Measurements from ENCODE around the gene OSM.
"Not testable (repeated sequence)": the region's sequence is repeated elsewhere in the genome, so short reads cannot be mapped to it uniquely, and the experiment has no call there.

OSM gene

DNA sequence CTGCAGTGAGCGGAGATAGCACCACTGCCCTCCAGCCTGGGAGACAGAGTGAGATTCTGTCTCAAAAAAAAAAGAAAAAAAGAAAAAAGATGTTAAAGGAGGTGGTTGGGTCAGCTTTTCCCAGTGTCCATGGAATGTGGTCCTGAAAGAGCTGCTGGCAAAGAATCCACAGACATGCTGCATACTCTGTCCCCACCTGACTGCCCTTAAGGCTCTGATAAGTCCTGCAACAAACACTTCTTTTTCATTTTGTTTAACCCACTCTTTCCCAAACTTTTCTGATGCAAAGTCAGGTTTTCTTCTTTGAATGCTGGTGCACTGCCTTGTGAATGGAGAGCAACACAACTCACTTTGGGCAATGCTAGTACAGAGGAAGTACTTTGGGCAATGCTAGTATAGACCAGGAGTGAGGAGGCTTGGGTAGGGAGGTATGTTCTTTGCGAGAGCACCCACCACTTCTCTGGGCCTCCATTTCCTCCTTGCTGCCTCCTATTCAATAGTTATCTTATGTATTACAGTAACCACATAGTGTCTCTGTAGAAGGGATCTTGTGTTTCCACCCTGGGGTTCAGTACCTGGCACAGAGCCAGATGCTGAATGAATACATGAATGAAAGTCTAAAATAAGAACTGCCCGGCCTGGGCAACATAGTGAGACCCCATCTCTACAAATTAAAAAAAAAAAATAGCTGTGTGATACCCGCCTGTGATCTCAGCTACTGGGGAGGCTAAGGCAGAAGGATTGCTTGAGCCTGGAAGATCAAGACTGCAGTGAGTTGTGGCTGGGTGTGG, 39.0 kb downstream of the OSM start:
- no peak for DNase-seq (ENCODE audit: low read depth, low spot score)

DNA sequence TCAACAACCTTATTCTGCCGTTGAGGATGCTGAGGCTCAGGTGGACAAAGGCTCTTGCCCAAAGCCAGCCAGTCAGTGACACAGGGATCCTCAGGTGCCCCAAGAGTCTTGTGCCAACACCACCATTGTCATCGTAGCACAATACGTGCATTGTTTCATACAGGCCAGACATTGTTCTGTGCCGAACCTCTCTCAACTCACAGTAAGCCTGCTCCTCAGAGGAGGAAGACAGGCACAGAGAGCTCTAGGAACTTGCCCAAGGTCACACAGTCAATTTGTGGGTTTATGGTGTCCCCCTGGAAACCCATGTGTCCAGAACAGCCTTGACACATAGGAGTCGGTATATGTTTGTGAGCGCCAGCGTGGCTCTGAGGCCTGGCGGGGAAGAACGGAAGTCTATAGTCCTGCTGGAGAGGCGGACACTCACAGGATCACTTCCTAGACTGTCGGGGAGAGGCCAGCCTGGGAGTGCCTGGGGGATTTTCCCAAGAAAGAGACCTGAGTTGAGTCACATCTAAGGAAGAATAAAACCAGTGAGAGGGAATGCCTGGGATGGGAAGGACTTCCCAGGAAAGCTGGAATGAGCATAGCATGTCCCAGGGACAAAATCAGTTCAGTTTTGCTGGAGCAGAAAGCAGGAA, 40.3 kb downstream of the OSM start:
- no peak for DNase-seq (ENCODE audit: low read depth, low spot score)

DNA sequence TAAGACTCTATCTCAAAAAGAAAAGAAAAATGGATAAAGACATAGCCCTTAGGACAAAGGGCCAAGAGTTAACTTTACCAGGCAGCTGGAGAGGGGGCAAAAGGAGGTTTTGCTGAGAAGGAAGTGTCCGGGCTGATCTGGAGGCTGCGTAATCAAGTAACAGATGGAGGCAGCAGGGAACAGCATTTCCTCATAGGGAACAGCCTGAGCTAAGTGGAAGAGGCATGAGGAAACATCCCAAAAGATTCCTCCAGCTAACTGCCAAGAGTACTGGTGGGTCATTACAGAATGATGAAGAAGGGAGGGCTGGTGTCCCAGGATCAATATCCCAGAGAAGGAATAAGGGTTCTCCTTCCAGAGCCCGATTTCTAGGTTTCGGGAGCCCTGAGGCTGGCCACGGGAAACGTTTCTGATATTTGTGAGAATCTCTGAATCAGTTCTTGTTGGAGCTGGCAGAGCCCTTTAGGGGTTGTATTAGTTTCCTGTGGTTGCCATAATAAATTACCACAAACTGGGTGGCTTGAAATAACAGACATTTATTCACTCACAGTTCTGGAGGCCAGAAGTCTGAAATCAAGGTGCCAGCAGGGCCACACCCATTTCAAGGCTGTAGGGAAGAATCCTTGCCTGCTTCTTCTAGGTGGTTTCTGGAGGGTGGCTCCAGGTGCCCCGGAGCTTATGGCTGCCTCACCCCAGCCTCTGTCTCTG, 41.3 kb downstream of the OSM start:
- no peak for DNase-seq (ENCODE audit: low read depth, low spot score)

DNA sequence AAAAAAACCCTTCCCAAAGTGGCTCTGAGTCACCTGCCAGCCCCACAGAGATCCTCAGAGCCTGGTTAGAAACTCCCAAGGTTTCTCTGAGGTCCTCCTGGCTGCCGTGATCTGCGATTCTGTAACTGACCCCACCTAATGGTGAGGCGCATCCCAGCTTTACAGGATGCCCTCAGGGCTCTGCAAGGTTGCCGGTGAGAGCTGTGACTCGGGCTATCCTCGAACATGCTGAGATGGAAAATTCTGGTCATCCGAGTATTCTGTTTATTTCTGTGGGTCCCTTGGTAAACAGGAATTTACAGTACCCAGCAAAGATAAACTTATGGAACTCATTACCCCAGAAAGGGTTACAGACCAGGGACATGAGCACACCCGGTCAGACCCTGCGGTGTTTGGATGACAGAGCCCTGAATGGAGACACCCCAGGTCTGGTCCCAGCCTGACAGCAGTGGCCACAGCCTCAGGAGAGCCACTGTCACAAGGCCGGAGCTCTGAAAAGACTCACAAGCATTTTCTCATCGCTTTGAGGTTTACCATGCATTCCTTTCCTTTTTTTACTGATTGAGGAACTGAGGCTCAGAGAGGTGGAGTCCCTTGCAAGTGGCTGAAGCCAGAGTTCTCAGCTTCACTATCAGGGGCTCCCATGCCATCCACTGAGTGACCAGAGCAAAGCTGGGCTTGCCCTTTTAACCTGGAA, 42.3 kb downstream of the OSM start:
- DNase-seq (ENCODE audit: low read depth, low spot score) = no peak

DNA sequence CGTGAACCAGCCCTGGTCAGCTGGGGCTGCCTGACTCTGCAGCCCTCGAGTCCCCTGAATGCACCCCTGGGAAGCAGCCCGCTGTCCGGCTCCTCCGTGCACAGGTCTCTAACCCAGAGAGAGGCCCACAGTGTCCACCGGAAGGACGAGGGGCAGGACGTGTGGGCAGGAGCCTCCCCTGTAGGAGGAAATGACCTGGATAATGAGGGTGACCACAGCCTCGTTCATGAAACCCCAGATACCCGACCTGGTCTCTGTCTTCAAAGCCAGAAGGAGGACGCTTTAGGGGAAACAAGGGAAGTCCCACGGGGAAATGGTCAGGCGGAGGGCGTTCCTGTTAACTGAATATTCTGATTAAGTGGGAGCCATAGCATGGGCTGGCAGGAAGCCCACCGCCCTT, 43.3 kb downstream of the OSM start:
- no peak for DNase-seq (ENCODE audit: low read depth, low spot score)

DNA sequence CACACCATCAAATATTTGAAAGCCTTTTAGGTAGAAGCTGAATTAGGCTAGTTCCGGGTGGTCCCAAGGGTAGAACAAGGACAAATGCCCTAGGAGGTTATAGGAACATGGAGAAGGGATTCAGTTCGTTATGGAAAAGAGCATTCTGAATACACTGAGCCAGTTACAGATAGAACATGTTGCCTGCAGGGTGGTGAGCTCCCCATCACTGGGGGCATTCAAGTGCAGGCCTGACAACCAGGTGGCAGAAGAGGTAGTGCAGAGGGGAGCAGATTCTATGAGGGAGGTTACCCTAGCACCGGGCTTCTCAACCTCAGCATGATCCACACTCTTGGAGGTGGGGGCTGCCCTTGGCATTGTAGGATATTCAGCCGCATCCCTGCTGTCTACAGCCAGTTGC, 44.3 kb downstream of the OSM start:
- DNase-seq (ENCODE audit: low read depth, low spot score) = no peak

DNA sequence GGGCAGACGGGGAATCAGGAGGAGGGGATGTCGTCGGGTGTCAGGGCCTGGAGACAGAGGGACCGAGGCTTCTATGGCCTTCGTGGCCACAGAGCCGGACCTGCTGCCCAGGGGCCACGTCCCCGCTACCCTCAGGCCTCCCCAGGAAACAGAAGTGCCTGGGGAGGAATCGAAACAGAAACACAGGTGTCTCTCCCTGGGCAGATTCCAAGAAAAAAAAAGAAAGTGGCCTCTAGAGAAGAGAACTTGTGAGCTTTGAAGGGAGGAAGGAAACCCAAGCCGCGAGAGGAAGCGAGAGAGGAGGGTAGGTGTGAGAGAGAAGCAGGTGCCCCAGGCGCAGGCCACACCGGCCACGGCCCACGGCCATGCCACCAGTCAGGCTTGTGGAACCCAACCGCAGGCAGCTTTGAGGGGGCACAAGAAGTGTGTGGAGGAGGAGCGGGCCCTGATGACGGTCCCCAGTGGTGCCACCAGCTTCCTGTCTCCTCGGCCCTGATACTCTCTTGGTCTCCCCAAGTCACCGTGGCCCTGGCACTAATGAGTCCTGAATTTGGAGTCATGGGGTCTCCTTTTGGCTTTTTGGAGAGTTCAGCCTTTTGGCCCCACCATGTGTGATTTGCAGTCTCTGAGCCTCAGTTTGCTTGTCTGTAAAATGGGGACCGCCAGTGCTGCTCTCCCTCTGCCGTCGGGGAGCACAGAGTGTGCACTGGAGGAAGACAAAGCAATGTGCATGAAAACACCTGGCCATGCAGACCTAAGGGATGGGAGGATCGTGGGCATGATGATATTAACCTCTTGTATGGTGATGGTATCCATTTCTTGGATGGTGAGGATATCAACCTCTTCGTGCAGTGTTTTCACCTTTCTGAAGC, 45.3 kb downstream of the OSM start:
- no peak for DNase-seq (ENCODE audit: low read depth, low spot score)

DNA sequence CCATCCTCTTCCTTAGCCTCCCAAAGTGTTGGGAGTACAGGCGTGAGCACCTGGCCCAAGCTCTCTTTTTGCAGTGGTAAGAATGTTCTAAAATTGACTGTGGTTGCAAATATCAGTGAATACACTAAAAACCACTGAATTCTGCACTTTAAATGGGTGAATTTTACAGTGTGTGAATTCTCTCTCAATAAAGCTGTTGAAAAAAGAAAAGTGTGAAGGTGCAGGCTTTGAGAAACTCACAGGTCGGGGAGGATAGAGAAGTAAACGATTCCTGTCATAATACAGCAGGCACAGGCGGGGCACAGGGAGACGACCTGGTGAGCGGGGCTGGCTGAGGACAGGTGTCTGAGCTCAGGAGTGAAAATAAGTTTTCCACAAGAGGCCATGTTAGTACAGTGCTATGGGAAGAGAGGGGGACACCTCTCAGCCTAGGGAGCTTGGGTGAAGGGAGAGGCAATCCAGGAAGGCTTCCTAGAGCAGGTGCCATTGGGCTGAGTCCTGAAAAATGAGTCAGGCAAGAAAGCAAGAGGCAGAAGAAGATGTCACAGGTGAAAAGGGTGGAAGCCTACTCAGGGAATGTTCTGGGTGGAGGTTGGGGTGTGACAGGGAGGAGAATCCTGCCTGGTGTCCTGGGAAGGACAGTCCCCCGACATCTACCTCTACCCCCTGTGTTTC, 46.2 kb downstream of the OSM start:
- DNase-seq (ENCODE audit: low read depth, low spot score) = no peak

DNA sequence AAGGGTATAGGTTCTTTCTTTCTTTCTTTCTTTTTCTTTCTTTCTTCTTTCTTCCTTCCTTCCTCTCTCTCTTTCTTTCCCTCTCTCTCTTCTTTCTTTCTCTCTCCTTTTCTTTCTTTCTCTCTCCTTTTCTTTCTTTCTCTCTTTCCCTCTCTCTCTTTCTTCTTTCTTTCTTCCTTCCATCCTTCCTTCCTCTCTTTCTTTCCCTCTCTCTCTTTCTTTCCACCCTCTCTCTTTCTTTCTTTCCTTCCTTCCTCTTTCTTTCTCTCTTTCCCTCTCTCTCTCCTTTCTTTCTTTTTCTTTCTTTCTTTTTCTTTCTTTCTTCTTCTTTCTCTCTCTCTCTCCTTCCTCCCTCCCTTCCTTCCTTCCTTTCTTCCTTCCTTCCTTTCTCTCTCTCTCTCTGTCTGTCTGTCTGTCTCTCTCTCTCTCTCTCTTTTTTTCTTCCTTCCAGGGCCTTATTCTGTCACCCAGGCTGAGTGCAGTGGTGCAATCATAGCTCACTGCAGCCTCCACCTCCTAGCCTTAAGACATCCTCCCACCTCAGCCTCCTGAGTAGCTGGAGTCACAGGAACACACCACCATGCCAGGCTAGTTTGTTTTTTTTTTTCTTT, 46.9 kb downstream of the OSM start:
- no peak for DNase-seq (ENCODE audit: low read depth, low spot score)

DNA sequence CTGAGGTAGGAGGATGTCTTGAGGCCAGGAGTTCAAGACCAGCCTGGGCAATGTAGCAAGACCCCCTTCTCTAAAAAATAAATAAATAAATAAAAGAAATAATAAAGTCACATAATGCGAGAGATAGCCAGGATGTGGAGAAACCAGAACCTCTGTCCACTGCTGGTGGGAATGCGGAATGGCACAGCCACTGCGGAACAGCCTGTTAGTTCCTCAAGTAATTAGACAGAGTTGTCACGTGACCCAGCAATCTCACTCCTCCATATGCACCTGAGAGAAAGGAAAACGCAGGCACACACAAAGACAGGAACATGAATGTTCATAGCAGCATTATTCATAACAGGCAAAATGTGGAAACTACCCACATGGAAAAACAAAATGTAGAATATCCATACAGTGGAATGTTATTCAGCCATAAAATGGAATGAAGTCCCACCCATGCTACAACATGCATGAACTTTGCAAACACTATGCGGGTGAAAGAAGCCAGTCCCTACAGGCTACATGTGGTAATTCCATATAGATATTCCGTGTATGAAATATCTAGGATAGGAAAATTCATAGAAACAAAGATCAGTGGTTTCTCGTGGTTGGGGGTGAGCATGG, 47.5 kb downstream of the OSM start:
- no peak for DNase-seq (ENCODE audit: low read depth, low spot score)

DNA sequence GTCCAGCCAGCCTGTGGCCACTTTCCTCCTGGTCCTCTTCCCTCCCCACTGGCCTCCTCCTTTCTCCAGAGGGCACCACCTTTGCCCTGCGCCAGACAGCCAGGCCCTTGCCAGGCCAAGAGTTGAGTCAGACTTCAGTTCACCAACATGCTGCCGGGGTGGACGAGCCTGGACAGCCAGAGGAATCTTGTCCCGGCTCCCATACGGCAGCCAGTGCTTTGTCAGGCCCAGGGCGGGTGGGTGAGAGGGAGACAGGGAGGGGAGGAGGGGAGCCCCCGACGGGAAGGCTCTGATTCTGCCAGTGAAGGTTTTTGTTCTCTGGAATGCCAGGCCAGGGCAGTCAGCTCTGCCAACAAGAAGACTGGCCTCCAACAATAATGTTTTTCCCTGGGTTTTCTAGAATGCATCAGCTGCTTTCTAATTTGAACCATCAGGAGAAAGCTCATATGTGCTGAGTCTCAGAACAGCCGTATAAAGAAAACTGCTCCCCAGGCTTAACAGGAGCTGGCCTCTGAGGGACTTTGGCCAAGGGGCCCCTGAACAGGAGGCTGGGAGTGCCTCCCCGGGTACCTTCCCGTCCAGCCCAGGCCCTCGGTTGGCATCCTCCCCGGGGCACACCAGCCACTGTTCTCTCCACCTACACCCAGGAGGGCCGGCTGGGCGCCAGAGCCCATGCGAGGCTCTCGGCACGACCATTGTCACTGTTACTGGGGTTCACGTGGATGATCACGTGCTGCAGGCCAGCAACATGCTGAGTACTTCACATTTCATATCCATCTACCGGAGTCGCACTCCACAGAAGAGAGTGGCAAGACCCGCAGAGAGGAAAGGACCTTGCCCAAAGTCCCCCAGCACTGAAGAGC, 48.7 kb downstream of the OSM start:
- DNase-seq (ENCODE audit: low read depth, low spot score) = no peak

DNA sequence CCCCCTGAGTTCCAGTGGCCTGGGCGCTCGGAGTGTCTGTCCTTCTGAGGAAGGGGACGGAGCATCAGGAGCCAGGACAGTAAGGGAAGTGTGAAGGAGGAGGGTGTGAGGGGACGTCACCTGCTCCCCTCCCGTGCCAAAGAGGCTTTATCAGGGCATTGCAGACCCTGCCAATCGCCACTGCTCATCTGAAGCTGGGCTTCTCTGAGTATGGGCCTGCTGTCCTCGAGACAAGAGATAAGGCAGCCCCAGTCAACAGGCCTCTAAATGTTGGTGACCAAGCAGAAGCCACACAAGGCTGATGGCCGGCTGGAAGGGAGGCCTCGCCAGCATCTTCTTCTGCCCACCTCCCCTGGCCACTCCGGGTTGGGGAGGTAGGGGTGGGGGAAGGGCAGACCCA, 49.9 kb downstream of the OSM start:
- no peak for DNase-seq (ENCODE audit: low read depth, low spot score)

DNA sequence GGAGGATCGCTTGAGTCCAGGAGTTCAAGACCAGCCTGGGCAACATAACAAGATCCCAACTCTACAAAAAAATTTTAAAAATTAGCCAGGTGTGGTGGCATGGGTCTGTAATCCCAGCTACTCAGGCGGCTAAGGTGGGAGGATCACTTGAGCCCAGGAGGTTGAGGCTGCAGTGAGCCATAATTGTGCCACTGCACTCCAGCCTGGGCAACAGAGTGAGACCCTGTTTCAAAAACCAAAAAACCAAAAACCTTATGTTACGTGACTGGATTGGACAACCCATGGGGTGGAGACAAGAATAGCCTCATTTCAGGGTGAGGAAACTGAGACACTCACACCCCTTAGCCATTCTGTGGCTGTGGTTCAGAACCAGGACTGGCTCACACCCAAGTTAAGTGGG, 50.4 kb downstream of the OSM start:
- DNase-seq (ENCODE audit: low read depth, low spot score) = not testable (repeated sequence)

DNA sequence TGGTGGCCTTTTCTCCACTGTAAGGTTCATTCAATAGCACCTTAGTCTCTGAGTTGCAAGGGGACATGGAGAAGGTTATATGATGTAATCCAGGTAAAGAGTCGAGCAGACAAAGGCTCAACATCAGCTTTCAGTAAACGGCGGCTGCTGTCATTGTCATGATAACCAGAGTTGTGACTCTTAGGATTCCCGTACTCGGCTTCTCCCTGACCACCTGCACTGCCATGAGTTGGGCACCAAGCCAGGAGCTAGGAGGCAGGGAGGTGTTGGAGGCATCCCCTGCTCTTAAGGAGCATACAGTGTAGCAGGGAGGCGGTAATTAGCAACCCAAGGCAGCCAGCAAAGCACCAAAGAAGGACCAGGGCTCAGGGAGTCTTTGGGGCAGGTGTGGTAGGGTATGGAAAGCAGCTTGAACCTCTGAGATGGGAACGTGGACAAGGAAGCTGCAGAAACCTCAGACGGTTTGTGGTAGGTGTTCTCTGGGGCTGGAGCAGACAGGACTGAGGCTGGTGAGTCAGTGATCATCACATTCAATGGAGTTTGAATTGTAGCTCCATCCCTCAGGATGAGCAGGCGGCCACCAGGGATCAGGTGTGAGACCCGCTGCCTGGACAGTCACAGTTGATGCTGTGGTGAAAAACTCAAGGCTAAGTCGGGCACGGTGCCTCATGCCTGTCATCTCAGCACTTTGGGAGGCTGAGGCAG, 51.8 kb downstream of the OSM start:
- no peak for DNase-seq (ENCODE audit: low read depth, low spot score)

DNA sequence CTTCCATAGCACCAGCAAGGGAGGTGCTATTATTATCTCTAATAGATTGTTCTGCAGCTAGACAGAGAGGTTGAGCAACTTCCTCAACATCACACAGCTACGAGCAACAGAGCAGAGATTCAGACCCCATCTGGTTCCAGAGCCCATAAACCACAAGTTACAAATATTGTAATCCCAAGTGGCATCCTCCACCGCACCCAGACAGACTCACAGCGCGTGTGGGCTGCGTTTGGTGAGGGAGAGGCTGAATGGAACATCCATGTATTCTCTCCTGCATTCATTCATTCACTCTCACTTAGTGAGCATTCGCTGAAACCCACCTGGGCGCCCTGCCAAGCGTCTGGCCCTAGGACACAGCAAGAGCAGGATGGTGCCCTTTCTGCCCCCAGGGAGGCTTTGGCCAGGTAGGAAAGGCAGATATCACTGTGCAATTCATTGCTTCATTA, 53.6 kb downstream of the OSM start:
- no peak for DNase-seq (ENCODE audit: low read depth, low spot score)
